Choroid plexus epithelial cell (primary cell): ENCODE results near the gene LRRC49.

ENCODE experiments used
- DNase-seq: peaks from one replicate; pipeline ENCODE4 v3.0.0-alpha.2; 2010; ENCODE audit warnings: low read depth
- H3K4me3 ChIP-seq: 2 replicates; pipeline ENCODE4 v1.5.1; 2011; ENCODE audit warnings: low read depth, mild to moderate bottlenecking, control low read depth, low read length, moderate library complexity
- CTCF ChIP-seq: conservative IDR thresholded peaks from 2 replicates; pipeline ENCODE4 v1.5.1; 2011; ENCODE audit warnings: low read depth, mild to moderate bottlenecking, control low read depth, inconsistent platforms, low read length, moderate library complexity

LRRC49 gene

GRCh38 chr15:71082803-71083202 lies 190.2 kb downstream of the LRRC49 start:
- no peak overlapping the region for H3K4me3 ChIP-seq
- DNase-seq = no peak
- TF ChIP-seq CTCF = no peak

GRCh38 chr15:71083349-71083748 lies 190.7 kb downstream of the LRRC49 start:
- DNase-seq = peak; percentile 43
- no peak overlapping the region for H3K4me3 ChIP-seq
- TF ChIP-seq CTCF = no peak

GRCh38 chr15:71084264-71084663 lies 191.6 kb downstream of the LRRC49 start:
- no peak overlapping the region for H3K4me3 ChIP-seq
- DNase-seq = no peak
- TF ChIP-seq CTCF = no peak

- TF ChIP-seq CTCF = no peak
- no peak overlapping the region for H3K4me3 ChIP-seq
- no peak for DNase-seq
Measured at GRCh38 chr15:71085809-71086208, 193.2 kb downstream of the LRRC49 start.

- H3K4me3 ChIP-seq = no peak overlapping the region
- no peak for DNase-seq
- TF ChIP-seq CTCF = no peak
Measured at GRCh38 chr15:71088155-71088554, 195.5 kb downstream of the LRRC49 start.

- no peak overlapping the region for H3K4me3 ChIP-seq
- TF ChIP-seq CTCF = no peak
- no peak for DNase-seq
Measured at GRCh38 chr15:71088683-71089082, 196.1 kb downstream of the LRRC49 start.

GRCh38 chr15:71089801-71090200 lies 197.2 kb downstream of the LRRC49 start:
- DNase-seq = no peak
- no peak for TF ChIP-seq CTCF

More at GRCh38 chr15:71089801-71090200, 197.2 kb downstream of the LRRC49 start:
- H3K4me3 ChIP-seq = no peak overlapping the region
